ENCODE measurements around the gene LUZP1. TPM values are rescaled to one million over a fixed set of nuclear protein-coding genes. Genes with fewer than 3 reads are reported as not detected.

Gene LUZP1
- 21.2 and 23.3 TPM in 2 replicates for total RNA-seq
- polyA plus RNA-seq: 27.6 and 32.5 TPM in 2 replicates

DNA sequence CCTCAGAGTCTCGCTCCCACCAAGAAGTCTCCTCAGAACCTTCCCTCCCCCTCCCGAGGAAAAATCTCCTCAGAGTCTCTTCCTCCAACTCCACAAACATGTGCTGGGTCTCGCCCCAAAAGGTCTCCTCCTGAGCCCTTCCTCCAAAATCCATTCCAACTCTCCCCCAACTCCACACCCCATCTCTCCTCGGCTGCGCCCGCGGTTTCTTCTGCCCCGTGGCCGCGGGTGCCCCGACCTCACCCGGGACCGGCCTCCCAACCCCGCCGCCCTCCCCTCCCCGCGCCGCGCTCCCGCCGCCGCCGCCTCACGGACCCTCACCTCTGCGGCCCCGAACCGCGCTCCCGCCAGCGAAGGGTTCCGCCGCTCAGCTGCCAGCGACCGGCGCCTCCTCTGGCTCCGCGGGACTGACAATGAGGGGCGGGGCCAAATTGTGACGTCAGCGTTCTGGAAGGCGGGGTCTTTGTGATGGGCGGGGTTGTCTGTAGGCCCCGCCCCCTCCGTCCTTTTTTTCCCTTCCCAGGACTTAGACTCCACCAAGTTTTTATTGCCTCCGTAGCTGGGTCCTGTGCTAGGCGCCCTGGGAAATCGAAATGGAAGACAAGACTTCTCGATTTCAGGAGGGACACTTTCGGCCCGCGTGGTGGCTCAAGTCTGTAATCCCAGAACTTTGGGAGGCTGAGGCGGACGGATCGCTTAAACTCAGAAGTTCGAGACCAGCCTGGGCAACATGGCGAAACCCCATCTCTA is at the start of gene LUZP1:
Gene LUZP1 (minus strand): TSS at position 412 of the 750 bp plus-strand sequence.
- Histone ChIP-seq H3K27ac (peak within 1 kb of the TSS; percentile 90), H3K79me2 (peaks cover 38% of the 10 kb centered on the region), H3K9me3 (ENCODE audit: low read depth) (no peaks in the 10 kb centered on the region), H2AFZ (peak within 1 kb of the TSS; percentile 32), H3K9me2 (replicated peaks; ENCODE audit: insufficient read depth) (no peaks in the 10 kb centered on the region), H4K20me1 (ENCODE audit: insufficient read depth, poor library complexity, severe bottlenecking) (peaks cover 31% of the 10 kb centered on the region), H3K4me3 (peak within 1 kb of the TSS; percentile 70), H3K4me2 (peak within 1 kb of the TSS; percentile 86), H3K4me1 (ENCODE audit: insufficient read depth) (peaks cover 6% of the 10 kb centered on the region), H3K27me3 (no peaks in the 10 kb centered on the region), H3K36me3 (replicated peaks; ENCODE audit: insufficient read depth, low read depth) (no peaks in the 10 kb centered on the region)
- WGBS (ENCODE audit: low lambda C conversion rate, missing lambda C conversion rate): 13% methylated on average over 52 of the region's 56 CpGs
- DNase-seq (ENCODE audit: low spot score): peak; percentile 95
- TF ChIP-seq EZH2phosphoT487 (IDR thresholded peaks at IDR 0.05; ENCODE audit: low read depth, severe bottlenecking, unreplicated experiment): no peak
- TF ChIP-seq EZH2 (IDR thresholded peaks at IDR 0.05; ENCODE audit: borderline replicate concordance): no peak
- TF ChIP-seq CTCF (IDR thresholded peaks at IDR 0.05; ENCODE audit: poor library complexity): no peak

GRCh38 chr1:23217421-23218115 is 48.9 kb upstream of the LUZP1 start, which contains the start of gene HTR1D:
HTR1D (minus strand) TSS chr1:23217502; CDS start chr1:23194219, 23,283 bp downstream.
- H3K9me3 ChIP-seq (ENCODE audit: low read depth): no peaks in the 10 kb centered on the region
- DNase-seq (ENCODE audit: low spot score): peak; percentile 42
- 5% methylated on average over 21 of the region's 45 CpGs for WGBS (ENCODE audit: low lambda C conversion rate, missing lambda C conversion rate)
- H3K36me3 ChIP-seq (replicated peaks; ENCODE audit: insufficient read depth, low read depth): no peaks in the 10 kb centered on the region
- H3K27me3 ChIP-seq: peaks cover 43% of the 10 kb centered on the region
- H3K4me3 ChIP-seq: peak within 1 kb of the TSS; percentile 45
- H4K20me1 ChIP-seq (ENCODE audit: insufficient read depth, poor library complexity, severe bottlenecking): no peaks in the 10 kb centered on the region
- H3K4me2 ChIP-seq: peak within 1 kb of the TSS; percentile 99
- H2AFZ ChIP-seq: peak within 1 kb of the TSS; percentile 63
- no peaks in the 10 kb centered on the region for H3K9me2 ChIP-seq (replicated peaks; ENCODE audit: insufficient read depth)
- no peaks in the 10 kb centered on the region for H3K79me2 ChIP-seq
- no peak within 1 kb of the TSS for H3K27ac ChIP-seq
- H3K4me1 ChIP-seq (ENCODE audit: insufficient read depth): no peaks in the 10 kb centered on the region
- TF ChIP-seq EZH2 (IDR thresholded peaks at IDR 0.05; ENCODE audit: borderline replicate concordance) (peak; percentile 75), CTCF (IDR thresholded peaks at IDR 0.05; ENCODE audit: poor library complexity) (no peak), EZH2phosphoT487 (IDR thresholded peaks at IDR 0.05; ENCODE audit: low read depth, severe bottlenecking, unreplicated experiment) (peak; percentile 35)

- peak; percentile 54 for DNase-seq (ENCODE audit: low spot score)
- H3K4me2 ChIP-seq: peak overlapping the region; percentile 99
- peak overlapping the region; percentile 63 for H2AFZ ChIP-seq
- H3K4me1 ChIP-seq (ENCODE audit: insufficient read depth): no peaks in the 10 kb centered on the region
- no peaks in the 10 kb centered on the region for H3K79me2 ChIP-seq
- H3K27ac ChIP-seq: no peak overlapping the region
- H3K27me3 ChIP-seq: peaks cover 50% of the 10 kb centered on the region
- peak; percentile 63 for TF ChIP-seq EZH2 (IDR thresholded peaks at IDR 0.05; ENCODE audit: borderline replicate concordance)
- TF ChIP-seq CTCF (IDR thresholded peaks at IDR 0.05; ENCODE audit: poor library complexity): peak; percentile 61
- TF ChIP-seq EZH2phosphoT487 (IDR thresholded peaks at IDR 0.05; ENCODE audit: low read depth, severe bottlenecking, unreplicated experiment): no peak
- 1% methylated on average over 25 of the region's 78 CpGs for WGBS (ENCODE audit: low lambda C conversion rate, missing lambda C conversion rate)
- no peaks in the 10 kb centered on the region for H3K9me2 ChIP-seq (replicated peaks; ENCODE audit: insufficient read depth)
- no peaks in the 10 kb centered on the region for H3K36me3 ChIP-seq (replicated peaks; ENCODE audit: insufficient read depth, low read depth)
- peak overlapping the region; percentile 45 for H3K4me3 ChIP-seq
- no peaks in the 10 kb centered on the region for H3K9me3 ChIP-seq (ENCODE audit: low read depth)
- H4K20me1 ChIP-seq (ENCODE audit: insufficient read depth, poor library complexity, severe bottlenecking): no peaks in the 10 kb centered on the region
Observed at GRCh38 chr1:23216771-23217420, 48.2 kb upstream of the LUZP1 start.
